OCI-LY7 (cell line): ENCODE data around the gene RNF208.

ENCODE experiments used
- CTCF ChIP-seq: fragments of 200-600 bp; sonication (generic); conservative IDR thresholded peaks from 2 replicates; pipeline ENCODE4 v1.5.1; 2014; ENCODE audit warnings: mild to moderate bottlenecking, antibody characterized with exemption, low read length, moderate library complexity, mixed read lengths
- EZH2phosphoT487 ChIP-seq: fragments of 200-600 bp; sonication (generic); IDR thresholded peaks from 2 replicates; pipeline ENCODE4 v1.6.1; 2018; ENCODE audit warnings: low read depth, borderline replicate concordance, mild to moderate bottlenecking, mixed run types, antibody characterized with exemption, low read length, moderate library complexity, mixed read lengths

GRCh38 chr9:137221506-137222111, 431 bp downstream of the RNF208 start:
- TF ChIP-seq CTCF: no peak
- no peak for TF ChIP-seq EZH2phosphoT487
